ENCODE results near the gene FOXD1. TPM values are rescaled to one million over a fixed set of nuclear protein-coding genes. Genes with fewer than 3 reads are reported as not detected.

The FOXD1 gene
- total RNA-seq, 3 donors from 2014 or later (not counting 1 experiment from before 2014, with no cell fraction given) = 0.31 to 0.63 (median 0.41) TPM

GRCh38 chr5:73450137-73450536 lies 1.6 kb upstream of the FOXD1 start:
- peaks cover 81% of the 10 kb centered on the region for H3K27me3 ChIP-seq (ENCODE audit: control insufficient read depth, insufficient read depth, low read length)
- H3K36me3 ChIP-seq (ENCODE audit: control insufficient read depth, insufficient read depth, low read length) = no peaks in the 10 kb centered on the region
- intact Hi-C loops (cut with micrococcal nuclease) = loop anchor here (10.0 kb wide), 1 partner anchor 375 kb away; no protein-coding TSS in a partner anchor
- Mint-ChIP-seq H3K4me3 (peak overlapping the region; percentile 60), H3K4me1 (peaks cover 11 to 21% of the 10 kb centered on the region in 2 donors), H3K27me3 (ENCODE audit: low read depth in 2 of 2) (peaks cover 55 to 58% of the 10 kb centered on the region in 2 donors), H3K36me3 (peaks cover 8% of the 10 kb centered on the region), H3K9me3 (no peaks in the 10 kb centered on the region), H3K27ac (peak overlapping the region in 1 of 2 donors; percentile 71)
- H3K27ac ChIP-seq (ENCODE audit: low read length) = no peak overlapping the region
- H3K4me1 ChIP-seq (ENCODE audit: control insufficient read depth, insufficient read depth, low read length) = peaks cover 24% of the 10 kb centered on the region
- H3K9me3 ChIP-seq (ENCODE audit: control insufficient read depth, insufficient read depth, low read length) = peaks cover 20% of the 10 kb centered on the region
- WGBS (ENCODE audit: insufficient coverage) = 7% methylated on average over 5 of the region's 7 CpGs
- H3K4me3 ChIP-seq (ENCODE audit: low read length) = no peak overlapping the region
- no peak for ATAC-seq
- TF ChIP-seq, protein P1, sequence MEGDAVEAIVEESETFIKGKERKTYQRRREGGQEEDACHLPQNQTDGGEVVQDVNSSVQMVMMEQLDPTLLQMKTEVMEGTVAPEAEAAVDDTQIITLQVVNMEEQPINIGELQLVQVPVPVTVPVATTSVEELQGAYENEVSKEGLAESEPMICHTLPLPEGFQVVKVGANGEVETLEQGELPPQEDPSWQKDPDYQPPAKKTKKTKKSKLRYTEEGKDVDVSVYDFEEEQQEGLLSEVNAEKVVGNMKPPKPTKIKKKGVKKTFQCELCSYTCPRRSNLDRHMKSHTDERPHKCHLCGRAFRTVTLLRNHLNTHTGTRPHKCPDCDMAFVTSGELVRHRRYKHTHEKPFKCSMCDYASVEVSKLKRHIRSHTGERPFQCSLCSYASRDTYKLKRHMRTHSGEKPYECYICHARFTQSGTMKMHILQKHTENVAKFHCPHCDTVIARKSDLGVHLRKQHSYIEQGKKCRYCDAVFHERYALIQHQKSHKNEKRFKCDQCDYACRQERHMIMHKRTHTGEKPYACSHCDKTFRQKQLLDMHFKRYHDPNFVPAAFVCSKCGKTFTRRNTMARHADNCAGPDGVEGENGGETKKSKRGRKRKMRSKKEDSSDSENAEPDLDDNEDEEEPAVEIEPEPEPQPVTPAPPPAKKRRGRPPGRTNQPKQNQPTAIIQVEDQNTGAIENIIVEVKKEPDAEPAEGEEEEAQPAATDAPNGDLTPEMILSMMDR (IDR thresholded peaks at IDR 0.05) = no peak
- peak in 1 of 2 donors; percentile 20 for DNase-seq

DNA sequence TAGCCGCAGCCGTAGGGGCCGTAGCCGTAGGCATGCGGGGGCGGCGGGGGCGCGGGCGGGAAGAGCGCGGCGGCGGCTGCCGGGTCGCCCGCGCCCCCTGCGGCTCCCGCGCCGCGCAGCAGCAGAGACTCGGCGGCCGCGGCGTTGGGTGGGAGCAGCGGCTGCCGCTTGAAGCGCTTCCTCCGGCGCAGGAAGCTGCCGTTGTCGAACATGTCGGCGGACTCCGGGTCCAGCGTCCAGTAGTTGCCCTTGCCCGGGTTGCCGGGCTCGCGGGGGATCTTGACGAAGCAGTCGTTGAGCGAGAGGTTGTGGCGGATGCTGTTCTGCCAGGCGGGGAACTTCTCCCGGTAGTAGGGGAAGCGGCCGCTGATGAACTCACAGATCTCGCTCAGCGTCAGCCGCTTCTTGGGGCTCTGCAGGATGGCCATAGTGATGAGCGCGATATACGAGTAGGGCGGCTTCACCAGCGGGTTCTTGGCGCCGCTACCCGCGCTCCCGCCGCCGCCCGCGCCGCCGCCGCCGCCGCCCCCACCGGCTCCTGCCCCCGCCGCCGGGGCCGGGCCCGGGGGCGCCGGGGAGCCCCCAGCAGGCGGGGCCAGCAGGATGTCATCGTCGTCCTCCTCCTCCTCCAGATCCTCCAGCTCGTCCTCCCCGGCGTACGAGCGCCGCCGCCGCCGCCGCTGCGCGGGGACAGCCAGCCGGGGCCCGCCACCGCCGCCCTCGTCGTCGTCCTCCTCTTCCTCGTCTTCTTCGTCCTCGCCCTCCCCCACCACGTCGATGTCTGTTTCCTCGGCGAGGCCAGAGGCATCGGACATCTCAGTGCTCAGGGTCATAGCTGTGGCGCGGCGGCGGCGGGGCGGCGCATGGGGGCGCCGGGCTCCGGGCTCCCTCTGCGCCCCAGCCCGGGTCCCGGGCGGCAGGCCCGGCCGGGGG lies 781 bp downstream of the FOXD1 start:
- no peaks in the 10 kb centered on the region for H3K9me3 Mint-ChIP-seq
- Histone ChIP-seq H3K27me3 (ENCODE audit: control insufficient read depth, insufficient read depth, low read length) (peaks cover 82% of the 10 kb centered on the region), H3K4me1 (ENCODE audit: control insufficient read depth, insufficient read depth, low read length) (peaks cover 24% of the 10 kb centered on the region), H3K4me3 (ENCODE audit: low read length) (peak overlapping the region; percentile 51), H3K9me3 (ENCODE audit: control insufficient read depth, insufficient read depth, low read length) (peaks cover 35% of the 10 kb centered on the region), H3K27ac (ENCODE audit: low read length) (no peak overlapping the region), H3K36me3 (ENCODE audit: control insufficient read depth, insufficient read depth, low read length) (no peaks in the 10 kb centered on the region)
- peak; percentile 44 to 65 (median 58) for ATAC-seq
- intact Hi-C loops (cut with micrococcal nuclease) = loop anchor here (10.0 kb wide), 1 partner anchor 523 kb away; no protein-coding TSS in a partner anchor
- peaks cover 8% of the 10 kb centered on the region for H3K36me3 Mint-ChIP-seq
- 1% methylated on average over 127 of the region's 127 CpGs for WGBS (ENCODE audit: insufficient coverage)
- peaks cover 53 to 60% of the 10 kb centered on the region in 2 donors for H3K27me3 Mint-ChIP-seq (ENCODE audit: low read depth in 2 of 2)
- peak; percentile 37 to 70 for DNase-seq
- peak overlapping the region; percentile 44 to 50 for H3K27ac Mint-ChIP-seq
- TF ChIP-seq, protein P1 (IDR thresholded peaks at IDR 0.05) = no peak
- H3K4me1 Mint-ChIP-seq = peaks cover 11 to 21% of the 10 kb centered on the region in 2 donors
- H3K4me3 Mint-ChIP-seq = peak overlapping the region; percentile 87

DNA sequence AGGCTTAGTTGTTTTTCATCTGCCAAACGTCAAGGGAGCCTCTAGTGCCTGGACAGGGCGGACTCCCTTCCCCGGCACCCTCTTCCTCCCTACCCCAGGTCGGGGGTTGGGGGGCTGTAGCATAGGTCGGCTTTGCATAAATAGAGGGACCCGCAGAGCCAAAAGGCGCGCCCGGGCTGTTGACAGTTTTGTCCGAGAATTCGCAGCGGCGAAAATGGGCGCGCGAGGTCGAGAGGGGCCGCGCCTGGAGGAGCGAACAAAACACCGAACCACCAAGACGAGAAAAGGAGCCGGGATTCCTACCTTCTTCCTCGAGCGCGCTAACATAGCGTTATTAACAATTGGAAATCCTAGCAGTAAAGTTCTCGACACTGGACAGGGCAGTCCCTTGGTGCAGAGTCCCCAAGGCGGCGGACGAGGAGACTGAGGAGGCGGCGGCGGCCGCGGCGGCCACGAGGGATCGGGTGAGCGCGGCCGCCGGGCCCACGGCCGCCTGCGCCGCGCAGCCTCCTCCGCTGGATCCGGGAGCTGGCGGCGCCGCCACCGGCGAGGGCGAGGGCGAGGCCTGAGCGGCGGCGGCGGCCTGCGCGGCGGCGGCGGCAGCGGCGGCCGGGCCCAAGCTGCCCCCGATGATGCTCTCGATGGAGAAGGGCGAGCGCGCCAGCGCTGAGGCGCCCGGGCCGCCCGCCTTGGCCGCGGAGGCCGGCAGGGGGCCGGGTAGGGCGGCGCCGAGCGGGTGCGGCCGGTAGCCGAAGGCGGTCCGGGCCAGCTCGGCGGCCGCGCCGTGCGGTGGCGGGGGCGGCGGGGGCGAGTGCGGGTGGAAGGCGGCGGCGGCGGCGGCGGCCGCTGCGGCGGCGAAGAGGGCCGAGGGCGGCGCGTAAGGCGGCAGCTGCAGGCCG lies 1.7 kb downstream of the FOXD1 start:
- TF ChIP-seq, protein P1 (IDR thresholded peaks at IDR 0.05) = no peak
- Mint-ChIP-seq H3K4me1 (peaks cover 11 to 21% of the 10 kb centered on the region in 2 donors), H3K9me3 (no peaks in the 10 kb centered on the region), H3K4me3 (peak overlapping the region; percentile 81), H3K27me3 (ENCODE audit: low read depth in 2 of 2) (peaks cover 53 to 60% of the 10 kb centered on the region in 2 donors), H3K27ac (peak overlapping the region in 1 of 2 donors; percentile 44), H3K36me3 (peaks cover 8% of the 10 kb centered on the region)
- intact Hi-C loops (cut with micrococcal nuclease) = loop anchor here (10.0 kb wide), 1 partner anchor 522 kb away; no protein-coding TSS in a partner anchor
- Histone ChIP-seq H3K9me3 (ENCODE audit: control insufficient read depth, insufficient read depth, low read length) (peaks cover 34% of the 10 kb centered on the region), H3K4me1 (ENCODE audit: control insufficient read depth, insufficient read depth, low read length) (peaks cover 24% of the 10 kb centered on the region), H3K4me3 (ENCODE audit: low read length) (no peak overlapping the region), H3K36me3 (ENCODE audit: control insufficient read depth, insufficient read depth, low read length) (no peaks in the 10 kb centered on the region), H3K27ac (ENCODE audit: low read length) (no peak overlapping the region), H3K27me3 (ENCODE audit: control insufficient read depth, insufficient read depth, low read length) (peaks cover 82% of the 10 kb centered on the region)
- DNase-seq (peak; percentile 20 to 38), ATAC-seq (peak in 2 of 3 donors; percentile 33 to 45)
- WGBS (ENCODE audit: insufficient coverage) = 3% methylated on average over 118 of the region's 119 CpGs

Measured in natural killer cell (primary cell).